Endothelial cell of umbilical vein (primary cell): ENCODE measurements around the gene CIITA. TPM values are rescaled to one million over a fixed set of nuclear protein-coding genes. Genes with fewer than 3 reads are reported as not detected.

Experiments used
- BruUV-seq: library from RNA; stranded (reverse); fragments of 400-500 nt; replicated peaks from 2 replicates; lab custom pipeline; 2021; lab: Mats Ljungman, UMichigan
- CTCF ChIA-PET: fragments of 300-600, 350-600 bp; sonication (Branson Sonifier 250); formaldehyde crosslinking; loops from one replicate; lab custom pipeline; 2021; ENCODE audit warnings: antibody characterized with exemption, inconsistent platforms; lab: Charles Lee
- POLR2A ChIA-PET: fragments of 300-600, 350-600 bp; sonication (Branson Sonifier 250); formaldehyde crosslinking; loops from one replicate; lab custom pipeline; 2021; ENCODE audit warnings: antibody characterized with exemption, inconsistent platforms; lab: Charles Lee
- DNase-seq: peaks from one replicate; pipeline ENCODE4 v3.0.0-alpha.2; 2011; ENCODE audit warnings: low read depth, low spot score
- FAIRE-seq: peaks from 2 replicates; lab custom pipeline; 2011; peaks lifted over from hg19 to GRCh38; lab: Jason Lieb, UNC
- H2AFZ ChIP-seq: 2 replicates; pipeline ENCODE4 v1.6.0; 2012; ENCODE audit warnings: low read depth, low read length, control low read depth, inconsistent platforms
- H3K27ac ChIP-seq: 2 replicates; pipeline ENCODE4 v1.5.1; 2011; ENCODE audit warnings: low read depth, mild to moderate bottlenecking, control low read depth, low read length, moderate library complexity; ENCODE audit not compliant: insufficient read depth
- H3K27me3 ChIP-seq, 2 experiments: 2 replicates each; pipeline versions ENCODE4 v1.6.0 to v1.6.1; 2011; ENCODE audit warnings: low read length in 2 of 2, mixed read lengths in 1 of 2; ENCODE audit not compliant: control insufficient read depth in 2 of 2, insufficient read depth in 2 of 2
- H3K36me3 ChIP-seq, 2 experiments: 2 replicates in 1 of 2; 3 replicates in 1 of 2; pipeline ENCODE4 v1.5.1; 2011; ENCODE audit warnings: low read length in 2 of 2, mild to moderate bottlenecking in 1 of 2, moderate library complexity in 1 of 2; ENCODE audit not compliant: control insufficient read depth in 2 of 2, insufficient read depth in 2 of 2; ENCODE audit errors: extremely low read depth in 1 of 2
- H3K4me1 ChIP-seq: 3 replicates; pipeline ENCODE4 v1.5.1; 2011; ENCODE audit warnings: mild to moderate bottlenecking, low read length; ENCODE audit not compliant: control insufficient read depth, insufficient read depth; ENCODE audit errors: extremely low read depth
- H3K4me2 ChIP-seq: 2 replicates; pipeline ENCODE4 v1.6.1; 2011; ENCODE audit warnings: low read length, control low read depth, mixed read lengths; ENCODE audit not compliant: insufficient read depth
- H3K4me3 ChIP-seq, 3 experiments: fragments of 200-600 bp in 1 of 3; sonication (generic), shearing (Covaris generic) in 1 of 3; replicated peaks in 1 of 3; 2 replicates each; pipeline ENCODE4 v1.5.1; 2011 to 2016; ENCODE audit warnings: control low read depth in 3 of 3, low read length in 3 of 3, mild to moderate bottlenecking in 2 of 3, inconsistent platforms in 1 of 3, low read depth in 1 of 3, moderate library complexity in 1 of 3; ENCODE audit not compliant: insufficient read depth in 1 of 3
- H3K79me2 ChIP-seq: 2 replicates; pipeline ENCODE4 v1.6.0; 2012; ENCODE audit warnings: low read length, inconsistent platforms; ENCODE audit not compliant: control insufficient read depth, insufficient read depth
- H3K9ac ChIP-seq: replicated peaks from 2 replicates; pipeline ENCODE3; 2011; ENCODE audit warnings: low read length, control low read depth; ENCODE audit not compliant: insufficient read depth; ENCODE audit errors: extremely low read depth
- H3K9me1 ChIP-seq: replicated peaks from 3 replicates; pipeline ENCODE4 v1.6.0; 2011; ENCODE audit warnings: mild to moderate bottlenecking, low read length; ENCODE audit not compliant: control insufficient read depth, insufficient read depth; ENCODE audit errors: extremely low read depth
- H3K9me3 ChIP-seq: replicated peaks from 2 replicates; pipeline ENCODE4 v1.5.1; 2012; ENCODE audit warnings: low read length, inconsistent platforms; ENCODE audit not compliant: control insufficient read depth, insufficient read depth
- H4K20me1 ChIP-seq: replicated peaks from 2 replicates; pipeline ENCODE3; 2011; ENCODE audit warnings: mild to moderate bottlenecking, low read length; ENCODE audit not compliant: control insufficient read depth, insufficient read depth; ENCODE audit errors: extremely low read depth
- EZH2 ChIP-seq: IDR thresholded peaks from 2 replicates; pipeline ENCODE4 v1.6.1; 2012; ENCODE audit warnings: borderline replicate concordance, low read depth, mild to moderate bottlenecking, moderate library complexity, low read length, inconsistent platforms; ENCODE audit not compliant: severe bottlenecking
- FOS ChIP-seq: IDR thresholded peaks from 2 replicates; pipeline ENCODE4 v1.6.1; 2011; ENCODE audit warnings: mild to moderate bottlenecking, low read length, moderate library complexity, borderline replicate concordance; ENCODE audit not compliant: insufficient read depth
- GATA2 ChIP-seq: IDR thresholded peaks from 2 replicates; pipeline ENCODE4 v1.7.0; 2011; ENCODE audit warnings: low read depth, mild to moderate bottlenecking, moderate library complexity, mixed read lengths, low read length; ENCODE audit not compliant: insufficient read length, insufficient read depth
- JUN ChIP-seq: IDR thresholded peaks from 2 replicates; pipeline ENCODE4 v1.6.1; 2011; ENCODE audit warnings: borderline replicate concordance, low read depth; ENCODE audit not compliant: insufficient read length, insufficient read depth
- MYC ChIP-seq: IDR thresholded peaks from one replicate; pipeline ENCODE4 v1.6.1; 2011; ENCODE audit warnings: mild to moderate bottlenecking, low read depth, low read length
- POLR2A ChIP-seq: IDR thresholded peaks from 2 replicates; pipeline ENCODE4 v1.6.1; 2012; ENCODE audit warnings: low read depth, mild to moderate bottlenecking, control low read depth, low read length
- POLR2AphosphoS5 ChIP-seq: IDR thresholded peaks from 2 replicates; pipeline ENCODE4 v1.6.1; 2012; ENCODE audit warnings: low read depth, mild to moderate bottlenecking, control low read depth, low read length, moderate library complexity; ENCODE audit not compliant: insufficient read depth
- dilution Hi-C: fragments of 300-500 bp; cut with MboI; formaldehyde crosslinking; loops from one replicate; pipeline ENCODE4 v1.15.0; 2019; ENCODE audit warnings: low sequenced_read_pairs; ENCODE audit not compliant: extremely low pct_ligation_motif_present
- intact Hi-C: fragments of 100-400 bp; cut with micrococcal nuclease; formaldehyde crosslinking; loops from one replicate; pipeline ENCODE4 v1.10.0; 2022
- polyA plus RNA-seq, 4 experiments: library from polyadenylated mRNA; depleted of rRNA in 3 of 4; stranded (reverse) in 3 of 4; unstranded in 1 of 4; fragments of >200 nt; gene quantifications; 2 replicates each; pipeline versions ENCODE4 v1.2.1 to v1.2.3, GENCODE V29; 2011 to 2012; ENCODE audit warnings: missing spikeins in 1 of 4
- total RNA-seq: library from RNA; stranded (reverse); gene quantifications from 2 replicates; pipeline ENCODE4 v1.2.3, GENCODE V29; 2021
- TF ChIP-seq, protein P1 (sequence below): IDR thresholded peaks from 2 replicates; pipeline ENCODE4 v1.6.1; 2011; ENCODE audit not compliant: insufficient read depth, insufficient read length
- TF ChIP-seq, protein P2 (sequence below), 2 donors: IDR thresholded peaks; 1 replicate in 1 of 2; 2 replicates in 1 of 2; pipeline ENCODE4 v1.5.1; 2011; ENCODE audit warnings: low read length in 2 of 2, mild to moderate bottlenecking in 2 of 2, moderate library complexity in 2 of 2, control low read depth in 1 of 2, inconsistent platforms in 1 of 2, low read depth in 1 of 2; ENCODE audit not compliant: insufficient read depth in 1 of 2; ENCODE audit errors: extremely low read depth in 1 of 2

CIITA gene
- total and polyA plus RNA-seq, 2 donors (not counting 3 experiments of a cell fraction or from before 2014, with no cell fraction given): not detected

DNA sequence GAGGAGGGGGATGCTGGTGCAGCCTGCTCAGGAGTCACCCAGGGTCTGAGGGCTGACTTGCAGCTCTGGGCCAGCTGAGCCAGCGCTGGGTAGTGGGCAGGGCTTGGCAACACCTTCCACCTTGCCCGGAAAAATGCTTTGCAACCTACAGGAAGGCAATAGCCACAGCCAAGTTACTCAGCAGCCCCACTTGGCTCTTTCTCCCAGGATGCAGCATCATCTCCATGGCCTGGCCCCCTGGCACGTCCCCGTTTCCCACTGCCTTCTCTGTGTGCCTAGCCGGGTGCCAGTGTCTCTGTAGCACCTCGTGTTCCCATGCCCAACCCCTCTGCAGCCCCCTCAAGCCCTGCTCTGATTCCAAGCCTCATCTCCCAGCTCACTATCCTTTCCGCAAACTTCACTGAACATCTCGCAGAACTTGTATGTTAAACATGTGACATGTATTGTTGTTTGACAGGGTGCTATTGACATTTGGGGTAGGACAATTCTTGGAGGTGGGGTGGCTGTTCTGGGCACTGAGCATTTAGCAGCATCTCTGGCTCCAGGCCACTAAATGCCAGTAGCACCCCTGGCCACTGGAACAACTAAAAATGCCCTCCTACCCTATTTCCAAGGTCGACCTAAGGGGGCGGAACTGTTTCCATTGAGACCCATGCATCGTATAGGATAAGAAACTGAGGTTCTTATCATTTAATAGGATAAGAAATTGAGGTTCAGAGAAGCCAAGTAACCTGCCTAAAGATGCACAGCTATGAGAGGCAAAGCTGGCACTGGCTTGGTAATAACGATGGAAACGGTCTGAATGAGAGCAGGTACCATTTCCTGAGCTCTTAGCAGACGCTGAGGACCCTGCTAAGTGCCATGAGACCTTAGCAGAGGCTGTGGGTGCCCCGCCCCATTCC, 53.1 kb downstream of the CIITA start:
- BruUV-seq: no TSS peak
- intact Hi-C loops: no loop called here
- ChIA-PET CTCF (interaction anchor here (0.7 to 4.7 kb wide), 3 partner anchors 11 to 427 kb away, joined by 3 to 17 read pairs (median 6); no protein-coding TSS in a partner anchor), POLR2A (no interaction called here)
- H3K79me2 ChIP-seq: peaks cover 15% of the 10 kb centered on the region
- no peaks in the 10 kb centered on the region for H3K9me1 ChIP-seq
- H3K36me3 ChIP-seq: peaks cover 0 to 23% of the 10 kb centered on the region in 2 experiments
- no peak overlapping the region for H3K9ac ChIP-seq
- no peaks in the 10 kb centered on the region for H3K4me1 ChIP-seq
- DNase-seq: no peak
- no peak for FAIRE-seq
- H3K4me2 ChIP-seq: no peak overlapping the region
- no peak overlapping the region for H3K4me3 ChIP-seq
- H4K20me1 ChIP-seq: peaks cover 3% of the 10 kb centered on the region
- H3K27ac ChIP-seq: no peak overlapping the region
- no peaks in the 10 kb centered on the region for H3K9me3 ChIP-seq
- no peak overlapping the region for H2AFZ ChIP-seq
- TF ChIP-seq MYC (no peak), POLR2AphosphoS5 (no peak), FOS (no peak), GATA2 (no peak), POLR2A (no peak), JUN (no peak), EZH2 (no peak)
- TF ChIP-seq, protein P1, sequence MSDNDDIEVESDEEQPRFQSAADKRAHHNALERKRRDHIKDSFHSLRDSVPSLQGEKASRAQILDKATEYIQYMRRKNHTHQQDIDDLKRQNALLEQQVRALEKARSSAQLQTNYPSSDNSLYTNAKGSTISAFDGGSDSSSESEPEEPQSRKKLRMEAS: no peak
- TF ChIP-seq, protein P2, sequence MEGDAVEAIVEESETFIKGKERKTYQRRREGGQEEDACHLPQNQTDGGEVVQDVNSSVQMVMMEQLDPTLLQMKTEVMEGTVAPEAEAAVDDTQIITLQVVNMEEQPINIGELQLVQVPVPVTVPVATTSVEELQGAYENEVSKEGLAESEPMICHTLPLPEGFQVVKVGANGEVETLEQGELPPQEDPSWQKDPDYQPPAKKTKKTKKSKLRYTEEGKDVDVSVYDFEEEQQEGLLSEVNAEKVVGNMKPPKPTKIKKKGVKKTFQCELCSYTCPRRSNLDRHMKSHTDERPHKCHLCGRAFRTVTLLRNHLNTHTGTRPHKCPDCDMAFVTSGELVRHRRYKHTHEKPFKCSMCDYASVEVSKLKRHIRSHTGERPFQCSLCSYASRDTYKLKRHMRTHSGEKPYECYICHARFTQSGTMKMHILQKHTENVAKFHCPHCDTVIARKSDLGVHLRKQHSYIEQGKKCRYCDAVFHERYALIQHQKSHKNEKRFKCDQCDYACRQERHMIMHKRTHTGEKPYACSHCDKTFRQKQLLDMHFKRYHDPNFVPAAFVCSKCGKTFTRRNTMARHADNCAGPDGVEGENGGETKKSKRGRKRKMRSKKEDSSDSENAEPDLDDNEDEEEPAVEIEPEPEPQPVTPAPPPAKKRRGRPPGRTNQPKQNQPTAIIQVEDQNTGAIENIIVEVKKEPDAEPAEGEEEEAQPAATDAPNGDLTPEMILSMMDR (IDR thresholded peaks at IDR 0.05; ENCODE audit: extremely low read depth in 1 of 2, insufficient read depth in 1 of 2, low read depth in 1 of 2, low read length in 2 of 2): no peak
- no peaks in the 10 kb centered on the region for H3K27me3 ChIP-seq
- dilution Hi-C loops: no loop called here
